CD4-positive, alpha-beta T cell (primary cell): ENCODE results near the gene ANKRD33B. TPM values are rescaled to one million over a fixed set of nuclear protein-coding genes. Genes with fewer than 3 reads are reported as not detected.

ENCODE experiments used
- ATAC-seq: fragments of 200-7000 bp; cut with Tn5 transposase; one replicate; pipeline ENCODE4 v1.10.0; 2022; ENCODE audit warnings: mild to moderate bottlenecking; ENCODE audit not compliant: poor library complexity
- CTCF ChIA-PET: fragments of 350-600 bp; sonication (Branson Sonifier 250); formaldehyde crosslinking; loops from one replicate; lab custom pipeline; 2021; ENCODE audit warnings: antibody characterized with exemption, inconsistent platforms; lab: Charles Lee
- POLR2A ChIA-PET: fragments of 350-600 bp; sonication (Branson Sonifier 250); formaldehyde crosslinking; loops from one replicate; lab custom pipeline; 2021; ENCODE audit warnings: antibody characterized with exemption, inconsistent platforms; lab: Charles Lee
- DNase-seq, 14 experiments: peaks; one replicate each; pipeline ENCODE4 v3.0.0-alpha.2; 2013 to 2020; ENCODE audit warnings: mixed read lengths in 2 of 14
- H3K27ac ChIP-seq, 2 donors: one replicate each; pipeline versions ENCODE4 v1.5.1 to v1.7.0; 2013; ENCODE audit warnings: low read length in 2 of 2, low read depth in 1 of 2, mild to moderate bottlenecking in 1 of 2
- H3K27me3 ChIP-seq, 2 experiments: 1 replicate in 1 of 2; 2 replicates in 1 of 2; pipeline versions ENCODE4 v1.6.1 to v1.7.0; 2013; ENCODE audit warnings: low read length in 2 of 2, control low read depth in 1 of 2, mild to moderate bottlenecking in 1 of 2, moderate library complexity in 1 of 2; ENCODE audit not compliant: insufficient read depth in 2 of 2, control insufficient read depth in 1 of 2
- H3K36me3 ChIP-seq: one replicate; pipeline ENCODE4 v1.6.1; 2013; ENCODE audit warnings: low read length, control low read depth; ENCODE audit not compliant: insufficient read depth
- H3K4me1 ChIP-seq: one replicate; pipeline ENCODE4 v1.6.1; 2013; ENCODE audit warnings: low read length, control low read depth; ENCODE audit not compliant: insufficient read depth
- H3K4me3 ChIP-seq: one replicate; pipeline ENCODE4 v1.5.1; 2013; ENCODE audit warnings: mild to moderate bottlenecking, low read length, moderate library complexity
- H3K9me3 ChIP-seq, 2 experiments: 1 replicate in 1 of 2; 2 replicates in 1 of 2; pipeline versions ENCODE4 v1.6.1 to v1.7.0; 2013; ENCODE audit warnings: low read length in 2 of 2, mild to moderate bottlenecking in 2 of 2, control low read depth in 1 of 2, moderate library complexity in 1 of 2; ENCODE audit not compliant: control insufficient read depth in 1 of 2, insufficient read depth in 1 of 2
- H3K27ac Mint-ChIP-seq: one replicate; pipeline ENCODE4 v1.8.0; 2020; ENCODE audit warnings: mixed read lengths
- H3K27me3 Mint-ChIP-seq: one replicate; pipeline ENCODE4 v1.8.0; 2021; ENCODE audit warnings: mixed read lengths
- H3K36me3 Mint-ChIP-seq: one replicate; pipeline ENCODE4 v1.8.0; 2021; ENCODE audit warnings: low read depth, mixed read lengths
- H3K4me1 Mint-ChIP-seq: one replicate; pipeline ENCODE4 v1.8.0; 2021; ENCODE audit warnings: low read depth, mixed read lengths
- H3K4me3 Mint-ChIP-seq: one replicate; pipeline ENCODE4 v1.8.0; 2020; ENCODE audit warnings: mild to moderate bottlenecking, mixed read lengths
- H3K9me3 Mint-ChIP-seq: one replicate; pipeline ENCODE4 v1.8.0; 2020; ENCODE audit warnings: mixed read lengths
- intact Hi-C, 2 experiments: fragments of 100-400 bp; cut with DNase I in 1 of 2; cut with micrococcal nuclease in 1 of 2; formaldehyde crosslinking; loops; one replicate each; pipeline versions ENCODE4 v1.15.1 to v1.9.0; 2023 to 2025; cut with DNase I, micrococcal nuclease
- total RNA-seq, 174 experiments: library from RNA in 2 of 174; stranded (reverse) in 2 of 174; gene quantifications; one replicate each; pipeline ENCODE4 v1.2.3 and lab custom pipeline; 2021 to 2026
- TF ChIP-seq, protein P1 (sequence below): fragments of 200-600 bp; IDR thresholded peaks from one replicate; pipeline ENCODE4 v1.8.0; 2022; ENCODE audit warnings: antibody characterized with exemption, mild to moderate bottlenecking

Gene ANKRD33B
- total RNA-seq, 2 experiments from 2014 or later = 0.99 to 1.3 TPM

- Histone ChIP-seq H3K36me3 (no peaks in the 10 kb centered on the region), H3K27ac (no peak overlapping the region), H3K4me3 (no peak overlapping the region), H3K9me3 (peaks cover 0 to 19% of the 10 kb centered on the region in 2 experiments), H3K27me3 (no peaks in the 10 kb centered on the region), H3K4me1 (no peaks in the 10 kb centered on the region)
- ATAC-seq (no peak), DNase-seq (no peak)
- Mint-ChIP-seq H3K36me3 (no peaks in the 10 kb centered on the region), H3K9me3 (no peaks in the 10 kb centered on the region), H3K27ac (no peak overlapping the region), H3K27me3 (peaks cover 3% of the 10 kb centered on the region), H3K4me1 (no peaks in the 10 kb centered on the region), H3K4me3 (no peak overlapping the region)
- TF ChIP-seq, protein P1, sequence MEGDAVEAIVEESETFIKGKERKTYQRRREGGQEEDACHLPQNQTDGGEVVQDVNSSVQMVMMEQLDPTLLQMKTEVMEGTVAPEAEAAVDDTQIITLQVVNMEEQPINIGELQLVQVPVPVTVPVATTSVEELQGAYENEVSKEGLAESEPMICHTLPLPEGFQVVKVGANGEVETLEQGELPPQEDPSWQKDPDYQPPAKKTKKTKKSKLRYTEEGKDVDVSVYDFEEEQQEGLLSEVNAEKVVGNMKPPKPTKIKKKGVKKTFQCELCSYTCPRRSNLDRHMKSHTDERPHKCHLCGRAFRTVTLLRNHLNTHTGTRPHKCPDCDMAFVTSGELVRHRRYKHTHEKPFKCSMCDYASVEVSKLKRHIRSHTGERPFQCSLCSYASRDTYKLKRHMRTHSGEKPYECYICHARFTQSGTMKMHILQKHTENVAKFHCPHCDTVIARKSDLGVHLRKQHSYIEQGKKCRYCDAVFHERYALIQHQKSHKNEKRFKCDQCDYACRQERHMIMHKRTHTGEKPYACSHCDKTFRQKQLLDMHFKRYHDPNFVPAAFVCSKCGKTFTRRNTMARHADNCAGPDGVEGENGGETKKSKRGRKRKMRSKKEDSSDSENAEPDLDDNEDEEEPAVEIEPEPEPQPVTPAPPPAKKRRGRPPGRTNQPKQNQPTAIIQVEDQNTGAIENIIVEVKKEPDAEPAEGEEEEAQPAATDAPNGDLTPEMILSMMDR = no peak
- ChIA-PET POLR2A (no interaction called here), CTCF (no interaction called here)
- intact Hi-C loops = no loop called here
These were observed 38.8 kb upstream of the ANKRD33B start for GRCh38 chr5:10525124-10525495.

GRCh38 chr5:10527281-10527950, 36.5 kb upstream of the ANKRD33B start:
- Mint-ChIP-seq H3K4me3 (no peak overlapping the region), H3K27me3 (peaks cover 8% of the 10 kb centered on the region), H3K9me3 (no peaks in the 10 kb centered on the region), H3K4me1 (no peaks in the 10 kb centered on the region), H3K36me3 (no peaks in the 10 kb centered on the region), H3K27ac (no peak overlapping the region)
- Histone ChIP-seq H3K4me3 (no peak overlapping the region), H3K9me3 (peaks cover 0 to 12% of the 10 kb centered on the region in 2 experiments), H3K27me3 (no peaks in the 10 kb centered on the region), H3K27ac (no peak overlapping the region), H3K4me1 (no peaks in the 10 kb centered on the region), H3K36me3 (no peaks in the 10 kb centered on the region)
- TF ChIP-seq, protein P1 = no peak
- no peak for ATAC-seq
- intact Hi-C loops = no loop called here
- ChIA-PET CTCF (no interaction called here), POLR2A (no interaction called here)
- no peak for DNase-seq

- CTCF ChIA-PET = no interaction called here
- H3K9me3 ChIP-seq = peaks cover 0 to 8% of the 10 kb centered on the region in 2 experiments
These were observed 35.6 kb upstream of the ANKRD33B start for GRCh38 chr5:10528056-10528816.

More at GRCh38 chr5:10528056-10528816, 35.6 kb upstream of the ANKRD33B start:
- Histone ChIP-seq H3K4me1 (peaks cover 3% of the 10 kb centered on the region), H3K4me3 (no peak overlapping the region), H3K36me3 (no peaks in the 10 kb centered on the region), H3K27me3 (peaks cover 0 to 5% of the 10 kb centered on the region in 2 experiments), H3K27ac (no peak overlapping the region)
- no peak for DNase-seq
- intact Hi-C loops = no loop called here
- no peaks in the 10 kb centered on the region for H3K9me3 Mint-ChIP-seq
- no peak overlapping the region for H3K4me3 Mint-ChIP-seq
- peaks cover 12% of the 10 kb centered on the region for H3K27me3 Mint-ChIP-seq
- TF ChIP-seq, protein P1 = no peak
- no peaks in the 10 kb centered on the region for H3K4me1 Mint-ChIP-seq
- H3K27ac Mint-ChIP-seq = no peak overlapping the region
- ATAC-seq = no peak
- no peaks in the 10 kb centered on the region for H3K36me3 Mint-ChIP-seq
- POLR2A ChIA-PET = no interaction called here
